Activated naive CD8-positive, alpha-beta T cell treated with anti-CD3 and anti-CD28 coated beads, Interleukin-2, amount 50 U/mL, for 24 hours (primary cell): ENCODE measurements around the gene PTPRK.
A peak's percentile ranks its signal among the peaks of the same experiment; 100 is the strongest.

Experiments
- ATAC-seq: fragments of 150-1000 bp; cut with Tn5 transposase; one replicate; pipeline ENCODE4 v1.10.0; 2021
- DNase-seq: peaks from one replicate; pipeline ENCODE4 v3.0.0; 2021
- H3K27ac Mint-ChIP-seq: one replicate; pipeline ENCODE4 v1.8.0; 2021; ENCODE audit warnings: mild to moderate bottlenecking, mixed read lengths
- H3K27me3 Mint-ChIP-seq: one replicate; pipeline ENCODE4 v1.8.0; 2021; ENCODE audit warnings: mixed read lengths
- H3K36me3 Mint-ChIP-seq: one replicate; pipeline ENCODE4 v1.8.0; 2021; ENCODE audit warnings: low read depth, mixed read lengths
- H3K4me1 Mint-ChIP-seq: one replicate; pipeline ENCODE4 v1.8.0; 2021; ENCODE audit warnings: mixed read lengths
- H3K4me3 Mint-ChIP-seq: one replicate; pipeline ENCODE4 v1.8.0; 2021; ENCODE audit warnings: mild to moderate bottlenecking, moderate library complexity, mixed read lengths
- H3K9me3 Mint-ChIP-seq: one replicate; pipeline ENCODE4 v1.8.0; 2021; ENCODE audit warnings: mixed read lengths

Gene PTPRK

DNA sequence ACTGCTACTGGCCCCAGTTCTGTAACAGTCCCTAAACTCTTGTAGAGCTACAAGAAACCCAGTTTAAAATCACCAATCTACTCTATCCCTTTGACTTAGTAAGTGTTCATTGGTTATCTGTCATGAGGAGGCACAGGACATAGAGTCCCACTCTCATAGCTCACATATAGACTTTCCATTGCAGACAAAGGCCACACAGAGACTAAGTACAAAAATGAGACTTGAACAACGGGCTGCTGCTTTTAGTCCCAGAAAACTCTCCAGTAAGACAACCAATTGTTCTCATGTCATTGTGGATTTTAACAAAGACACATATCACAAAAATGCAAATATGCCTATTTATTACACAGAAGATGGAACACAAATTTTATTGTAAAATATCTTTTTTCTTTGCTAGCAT, 197.4 kb downstream of the PTPRK start:
- H3K36me3 Mint-ChIP-seq, result no peaks in the 10 kb centered on the region
- no peak overlapping the region for H3K27ac Mint-ChIP-seq
- no peak overlapping the region for H3K4me3 Mint-ChIP-seq
- H3K4me1 Mint-ChIP-seq, result no peaks in the 10 kb centered on the region
- DNase-seq (no peak), ATAC-seq (no peak)
- H3K27me3 Mint-ChIP-seq, result no peaks in the 10 kb centered on the region
- no peaks in the 10 kb centered on the region for H3K9me3 Mint-ChIP-seq

DNA sequence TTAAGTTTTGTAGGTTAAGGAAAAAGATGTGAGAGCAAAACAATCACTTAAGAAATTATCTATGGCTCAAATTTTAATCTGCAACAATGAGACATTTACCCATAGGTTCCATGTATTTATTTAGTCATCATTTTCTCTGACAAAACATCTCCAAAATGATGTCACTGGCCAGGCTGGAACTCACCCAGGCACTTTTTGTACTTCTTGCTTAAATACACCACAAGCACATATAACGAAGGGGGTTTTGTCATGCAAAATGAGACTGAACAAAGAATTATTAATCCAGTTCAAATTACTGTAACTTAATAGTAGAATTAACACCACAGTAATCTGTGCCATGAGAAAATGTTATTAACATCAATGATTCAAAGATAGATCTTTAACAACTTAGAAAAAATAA, 200.5 kb downstream of the PTPRK start:
- Mint-ChIP-seq H3K9me3 (no peaks in the 10 kb centered on the region), H3K4me1 (no peaks in the 10 kb centered on the region), H3K27me3 (no peaks in the 10 kb centered on the region), H3K36me3 (no peaks in the 10 kb centered on the region), H3K4me3 (no peak overlapping the region), H3K27ac (no peak overlapping the region)
- DNase-seq (no peak), ATAC-seq (no peak)

DNA sequence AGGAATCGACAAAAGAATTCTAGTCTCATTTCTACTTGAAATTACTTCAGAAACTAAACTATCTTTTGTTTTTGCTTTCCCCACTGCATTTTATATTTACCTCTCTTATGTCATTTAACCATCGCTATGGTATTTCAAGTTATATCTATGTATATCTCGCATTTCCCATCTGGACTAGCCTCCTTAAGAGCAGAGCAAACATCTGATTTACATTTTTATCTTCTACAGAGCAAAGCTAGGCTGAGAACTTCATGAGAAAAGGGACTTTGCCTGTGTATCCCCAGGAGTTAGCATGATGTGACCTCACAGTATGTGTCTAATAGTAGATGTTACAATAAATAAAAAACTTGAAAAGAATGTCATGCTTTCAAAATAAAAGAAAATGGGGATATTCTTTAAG, 201.2 kb downstream of the PTPRK start:
- no peak for DNase-seq
- no peaks in the 10 kb centered on the region for H3K27me3 Mint-ChIP-seq
- no peaks in the 10 kb centered on the region for H3K36me3 Mint-ChIP-seq
- H3K4me3 Mint-ChIP-seq, result no peak overlapping the region
- no peaks in the 10 kb centered on the region for H3K9me3 Mint-ChIP-seq
- no peak overlapping the region for H3K27ac Mint-ChIP-seq
- no peak for ATAC-seq
- H3K4me1 Mint-ChIP-seq, result no peaks in the 10 kb centered on the region

DNA sequence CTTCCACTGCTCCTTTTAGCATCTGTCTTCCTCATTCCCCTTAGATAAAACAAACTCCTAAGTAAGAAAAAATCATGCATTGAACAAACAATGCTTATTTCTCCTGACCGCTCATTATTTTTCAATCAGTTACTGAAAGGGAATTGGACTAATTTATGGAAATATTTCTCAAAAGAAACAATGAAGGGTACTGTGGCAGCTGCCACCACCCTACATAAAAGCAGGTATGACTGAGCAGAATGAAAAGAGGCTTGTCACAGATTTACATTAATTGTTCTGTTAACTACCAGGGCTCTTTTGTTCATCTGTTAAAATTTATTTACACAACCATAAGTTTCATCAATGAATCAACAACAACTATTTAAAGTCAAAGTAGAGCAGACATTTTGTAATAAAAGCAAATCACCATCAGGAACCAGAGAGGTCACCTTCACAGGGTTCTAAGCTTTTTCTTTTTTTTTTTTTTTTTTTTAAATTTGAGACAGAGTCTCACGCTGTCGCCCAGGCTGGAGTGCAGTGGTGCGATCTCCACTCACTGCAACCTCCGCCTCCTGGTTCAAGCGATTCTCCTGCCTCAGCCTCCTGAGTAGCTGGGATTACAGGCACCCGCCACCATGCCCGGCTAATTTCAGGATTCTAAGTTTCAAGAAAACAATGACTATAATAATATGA, 204.0 kb downstream of the PTPRK start:
- DNase-seq, result no peak
- Mint-ChIP-seq H3K27me3 (no peaks in the 10 kb centered on the region), H3K9me3 (no peaks in the 10 kb centered on the region), H3K4me3 (no peak overlapping the region), H3K27ac (no peak overlapping the region), H3K36me3 (no peaks in the 10 kb centered on the region), H3K4me1 (peaks cover 8% of the 10 kb centered on the region)
- ATAC-seq, result no peak

DNA sequence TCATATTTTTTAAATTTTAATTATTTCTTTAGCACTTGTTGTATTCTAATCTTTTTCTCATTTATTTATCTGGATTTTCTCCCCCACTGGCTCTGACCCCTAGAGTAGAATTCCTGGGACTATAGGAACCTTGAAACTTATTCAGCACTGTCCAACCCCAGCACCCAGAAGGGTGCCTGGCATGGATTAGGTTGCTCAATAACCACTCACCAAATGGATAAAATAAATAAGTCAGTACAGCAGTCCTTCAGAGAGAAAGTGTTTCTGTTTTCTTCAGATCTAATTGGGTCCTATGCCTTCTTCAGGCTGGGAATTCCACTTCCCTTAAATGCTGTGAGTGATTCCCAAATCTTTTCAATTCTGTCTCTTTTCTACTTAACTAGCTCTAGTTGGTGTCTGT, 206.2 kb downstream of the PTPRK start:
- Mint-ChIP-seq H3K9me3 (no peaks in the 10 kb centered on the region), H3K4me3 (no peak overlapping the region), H3K4me1 (peaks cover 8% of the 10 kb centered on the region), H3K27ac (no peak overlapping the region), H3K36me3 (no peaks in the 10 kb centered on the region), H3K27me3 (no peaks in the 10 kb centered on the region)
- DNase-seq, result no peak
- ATAC-seq, result no peak

DNA sequence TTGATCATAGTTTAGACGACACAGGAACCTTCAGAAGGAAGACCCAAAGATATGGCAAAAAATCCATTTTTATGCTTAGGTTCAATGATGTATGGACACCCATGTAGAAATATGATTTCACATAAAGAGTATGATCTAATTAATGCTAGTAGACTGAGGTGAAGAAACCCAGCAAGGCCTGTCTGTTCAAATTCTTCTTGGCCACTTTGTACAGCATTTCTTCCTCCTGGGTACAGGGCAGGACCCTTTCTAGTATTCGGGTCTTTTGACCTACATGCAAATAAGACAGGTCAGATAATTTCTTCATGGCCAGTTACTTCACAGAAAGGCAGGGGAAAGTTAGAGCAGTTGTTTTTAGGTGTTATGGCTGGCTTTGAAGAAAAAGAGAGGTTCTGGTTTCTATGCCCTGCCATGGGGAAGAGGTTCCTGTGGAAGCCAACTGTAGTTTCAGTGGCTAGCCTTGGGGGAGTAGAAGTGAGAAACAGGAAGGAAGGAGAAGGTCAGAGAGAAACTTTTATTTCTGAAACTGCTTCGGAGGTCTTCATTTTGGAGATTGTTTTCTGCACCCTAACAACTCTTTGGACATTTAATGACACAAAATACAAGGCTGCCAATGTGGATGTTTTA, 208.3 kb downstream of the PTPRK start:
- DNase-seq (no peak), ATAC-seq (peak; percentile 77)
- H3K36me3 Mint-ChIP-seq, result no peaks in the 10 kb centered on the region
- H3K4me3 Mint-ChIP-seq, result no peak overlapping the region
- H3K4me1 Mint-ChIP-seq, result peaks cover 8% of the 10 kb centered on the region
- no peaks in the 10 kb centered on the region for H3K27me3 Mint-ChIP-seq
- no peaks in the 10 kb centered on the region for H3K9me3 Mint-ChIP-seq
- H3K27ac Mint-ChIP-seq, result peak overlapping the region; percentile 17

DNA sequence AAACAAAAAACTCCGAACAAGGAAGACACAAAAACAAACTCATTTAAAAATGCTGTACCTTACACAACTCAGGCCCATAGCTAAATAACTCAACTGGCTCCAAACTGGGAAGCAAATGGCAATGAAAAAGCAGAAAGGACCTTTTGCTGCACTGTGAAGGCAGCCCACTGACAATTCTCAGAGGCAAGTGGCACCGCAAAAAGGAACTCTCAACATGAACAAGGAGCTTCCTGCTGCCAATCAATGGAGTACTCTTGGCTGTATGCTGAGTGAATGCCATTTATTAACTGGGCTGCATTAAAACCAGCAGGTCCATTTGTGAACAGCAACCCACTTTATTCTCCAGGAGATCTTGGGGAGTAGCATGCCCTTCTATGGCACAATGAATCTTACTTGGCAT, 209.9 kb downstream of the PTPRK start:
- H3K27ac Mint-ChIP-seq, result no peak overlapping the region
- no peaks in the 10 kb centered on the region for H3K27me3 Mint-ChIP-seq
- no peak overlapping the region for H3K4me3 Mint-ChIP-seq
- DNase-seq (no peak), ATAC-seq (no peak)
- peaks cover 8% of the 10 kb centered on the region for H3K4me1 Mint-ChIP-seq
- H3K9me3 Mint-ChIP-seq, result no peaks in the 10 kb centered on the region
- H3K36me3 Mint-ChIP-seq, result no peaks in the 10 kb centered on the region

DNA sequence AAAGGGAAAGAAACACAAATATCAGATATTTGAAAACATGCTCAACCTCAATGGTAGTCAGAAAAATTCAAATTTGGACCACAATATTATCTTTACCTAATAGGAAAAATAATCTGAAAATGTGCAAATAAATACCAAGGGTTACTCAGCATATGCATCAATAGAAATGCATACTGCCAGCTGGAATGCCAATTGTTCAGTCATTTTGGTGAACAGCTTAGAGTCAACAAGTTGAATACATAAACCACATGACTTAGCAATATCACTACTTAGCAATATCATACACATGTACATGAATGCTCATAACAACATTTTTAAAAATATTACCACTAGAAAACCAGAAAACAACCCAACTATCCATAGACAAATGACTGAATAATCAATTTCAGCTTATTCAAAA, 212.7 kb downstream of the PTPRK start:
- H3K27ac Mint-ChIP-seq, result no peak overlapping the region
- ATAC-seq (no peak), DNase-seq (no peak)
- peaks cover 5% of the 10 kb centered on the region for H3K9me3 Mint-ChIP-seq
- peaks cover 2% of the 10 kb centered on the region for H3K36me3 Mint-ChIP-seq
- H3K4me1 Mint-ChIP-seq, result peaks cover 8% of the 10 kb centered on the region
- H3K4me3 Mint-ChIP-seq, result no peak overlapping the region
- H3K27me3 Mint-ChIP-seq, result no peaks in the 10 kb centered on the region

DNA sequence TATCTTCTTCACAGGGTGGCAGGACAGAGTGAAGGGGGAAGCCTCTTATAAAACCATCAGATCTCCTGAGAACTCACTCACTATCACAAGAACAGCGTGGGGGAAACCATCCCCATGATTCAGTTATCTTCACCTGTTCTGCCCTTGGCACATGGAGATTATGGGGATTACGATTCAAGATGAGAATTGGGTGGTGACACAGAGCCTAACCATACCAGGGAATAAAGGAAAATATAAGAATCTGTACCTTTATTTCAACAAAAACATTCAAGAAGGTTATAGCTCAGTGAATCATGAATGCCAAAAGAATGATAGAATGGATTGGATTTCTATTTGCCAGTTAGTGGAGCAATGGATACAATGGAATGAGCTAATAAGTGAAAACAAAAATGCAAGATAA, 214.4 kb downstream of the PTPRK start:
- H3K4me3 Mint-ChIP-seq, result no peak overlapping the region
- H3K27me3 Mint-ChIP-seq, result no peaks in the 10 kb centered on the region
- H3K9me3 Mint-ChIP-seq, result peaks cover 7% of the 10 kb centered on the region
- DNase-seq, result no peak
- no peaks in the 10 kb centered on the region for H3K4me1 Mint-ChIP-seq
- H3K27ac Mint-ChIP-seq, result no peak overlapping the region
- ATAC-seq, result no peak
- H3K36me3 Mint-ChIP-seq, result peaks cover 3% of the 10 kb centered on the region

DNA sequence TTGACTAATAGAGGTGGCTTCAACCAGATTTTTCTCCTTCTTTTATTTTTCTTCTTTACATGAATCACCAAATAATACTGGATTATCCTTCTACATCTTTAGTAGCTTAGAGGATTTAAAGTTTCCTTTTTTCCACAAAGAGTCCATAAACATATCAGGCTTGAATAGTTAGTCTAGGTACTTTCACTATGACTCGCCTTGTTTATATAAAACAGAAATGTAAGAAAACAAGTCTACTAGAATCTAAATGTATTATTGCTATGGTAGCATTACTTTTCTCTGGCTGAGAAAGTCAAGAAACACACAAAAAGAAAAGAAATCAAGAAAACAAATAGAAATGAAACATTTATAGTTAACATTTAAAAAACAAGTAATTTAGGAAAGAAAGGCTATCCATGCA, 215.2 kb downstream of the PTPRK start:
- Mint-ChIP-seq H3K36me3 (peaks cover 3% of the 10 kb centered on the region), H3K4me1 (no peaks in the 10 kb centered on the region), H3K27ac (no peak overlapping the region), H3K27me3 (no peaks in the 10 kb centered on the region), H3K9me3 (peaks cover 7% of the 10 kb centered on the region), H3K4me3 (no peak overlapping the region)
- ATAC-seq, result no peak
- DNase-seq, result no peak

DNA sequence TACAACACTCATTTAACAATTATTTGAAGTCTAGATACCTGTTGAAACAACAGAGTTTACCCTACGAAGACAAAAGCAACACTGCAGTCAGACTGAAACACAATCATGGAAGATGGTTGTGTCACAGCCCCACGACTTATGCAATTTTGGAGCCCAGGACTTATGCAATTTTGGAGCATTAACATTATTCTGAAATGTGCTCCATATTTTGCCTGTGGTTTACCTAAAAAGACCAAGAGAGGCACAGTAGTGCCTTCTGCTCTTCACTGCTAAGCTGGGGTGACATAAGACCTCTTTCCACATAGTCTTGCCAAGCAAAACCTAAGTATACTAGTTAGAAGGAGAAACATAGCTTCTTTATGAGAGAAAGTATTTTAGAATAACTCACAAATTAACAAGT, 216.5 kb downstream of the PTPRK start:
- H3K9me3 Mint-ChIP-seq, result peaks cover 7% of the 10 kb centered on the region
- no peaks in the 10 kb centered on the region for H3K27me3 Mint-ChIP-seq
- no peak for ATAC-seq
- no peak for DNase-seq
- H3K4me1 Mint-ChIP-seq, result no peaks in the 10 kb centered on the region
- H3K36me3 Mint-ChIP-seq, result peaks cover 3% of the 10 kb centered on the region
- H3K4me3 Mint-ChIP-seq, result no peak overlapping the region
- no peak overlapping the region for H3K27ac Mint-ChIP-seq

DNA sequence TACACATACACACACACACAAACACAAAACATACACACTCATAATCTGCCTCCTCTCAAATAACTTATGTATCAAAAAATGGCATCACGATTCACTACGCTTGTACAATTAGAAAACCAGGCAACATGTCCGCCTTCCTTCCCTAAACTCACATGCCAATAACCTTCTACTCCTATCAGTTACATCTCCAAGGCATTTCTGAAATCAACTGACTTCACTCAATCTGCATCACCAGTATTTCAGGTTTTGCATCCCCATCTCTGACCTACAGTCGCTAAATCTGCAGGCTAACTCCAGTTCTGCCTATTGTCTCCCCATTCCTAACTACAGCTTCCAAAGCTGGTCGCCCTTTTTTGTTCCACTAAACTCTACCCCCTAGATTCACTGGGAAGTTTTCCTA, 217.5 kb downstream of the PTPRK start:
- no peak overlapping the region for H3K27ac Mint-ChIP-seq

DNA sequence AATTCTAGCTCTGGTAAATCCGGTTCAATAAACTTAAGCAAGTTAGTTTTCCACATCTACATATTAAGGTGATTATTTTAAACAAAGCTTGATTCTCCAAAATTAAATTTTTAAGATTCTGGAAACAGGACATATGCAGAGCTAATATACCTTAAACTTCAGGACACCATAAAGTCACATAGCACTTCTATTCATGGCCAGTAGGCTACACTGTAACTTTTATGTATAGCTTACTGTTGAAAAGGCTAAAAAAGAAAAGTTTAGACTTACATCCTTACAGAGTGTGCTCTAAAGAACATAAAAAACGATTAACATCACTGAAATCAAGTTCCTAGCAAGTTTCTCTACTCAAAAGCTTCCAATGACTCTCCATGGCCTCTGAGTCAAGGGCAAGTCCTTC, 224.7 kb downstream of the PTPRK start:
- no peaks in the 10 kb centered on the region for H3K36me3 Mint-ChIP-seq
- H3K27me3 Mint-ChIP-seq, result no peaks in the 10 kb centered on the region
- H3K9me3 Mint-ChIP-seq, result peaks cover 5% of the 10 kb centered on the region
- H3K4me1 Mint-ChIP-seq, result no peaks in the 10 kb centered on the region
- DNase-seq, result no peak
- H3K27ac Mint-ChIP-seq, result no peak overlapping the region
- no peak overlapping the region for H3K4me3 Mint-ChIP-seq
- no peak for ATAC-seq

More for the DNA sequence above, 217.5 kb downstream of the PTPRK start:
- Mint-ChIP-seq H3K27me3 (no peaks in the 10 kb centered on the region), H3K4me1 (no peaks in the 10 kb centered on the region), H3K4me3 (no peak overlapping the region), H3K9me3 (peaks cover 7% of the 10 kb centered on the region), H3K36me3 (peaks cover 3% of the 10 kb centered on the region)
- ATAC-seq (no peak), DNase-seq (no peak)

DNA sequence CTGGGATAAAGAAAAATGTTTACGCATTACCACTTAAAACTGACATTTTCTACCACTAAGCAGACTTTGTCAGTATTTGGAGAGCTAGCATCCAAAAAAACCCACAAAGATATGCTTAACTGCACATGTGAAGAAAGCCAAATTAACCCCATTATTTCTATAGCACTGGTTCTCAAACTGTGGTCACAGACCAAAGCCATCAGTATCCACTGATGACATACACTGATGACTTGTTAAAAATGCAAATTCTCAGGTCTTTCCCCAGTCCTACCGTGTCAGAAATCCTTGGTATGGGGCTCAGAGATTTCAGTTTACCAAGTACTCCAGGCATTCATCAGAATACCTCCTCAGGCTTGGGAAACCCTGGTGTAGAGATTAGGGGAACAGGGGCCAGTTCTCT, 230.2 kb downstream of the PTPRK start:
- no peak overlapping the region for H3K4me3 Mint-ChIP-seq
- no peak for DNase-seq
- no peaks in the 10 kb centered on the region for H3K27me3 Mint-ChIP-seq
- no peaks in the 10 kb centered on the region for H3K9me3 Mint-ChIP-seq
- H3K27ac Mint-ChIP-seq, result no peak overlapping the region
- no peaks in the 10 kb centered on the region for H3K4me1 Mint-ChIP-seq
- no peak for ATAC-seq
- H3K36me3 Mint-ChIP-seq, result peaks cover 1% of the 10 kb centered on the region

DNA sequence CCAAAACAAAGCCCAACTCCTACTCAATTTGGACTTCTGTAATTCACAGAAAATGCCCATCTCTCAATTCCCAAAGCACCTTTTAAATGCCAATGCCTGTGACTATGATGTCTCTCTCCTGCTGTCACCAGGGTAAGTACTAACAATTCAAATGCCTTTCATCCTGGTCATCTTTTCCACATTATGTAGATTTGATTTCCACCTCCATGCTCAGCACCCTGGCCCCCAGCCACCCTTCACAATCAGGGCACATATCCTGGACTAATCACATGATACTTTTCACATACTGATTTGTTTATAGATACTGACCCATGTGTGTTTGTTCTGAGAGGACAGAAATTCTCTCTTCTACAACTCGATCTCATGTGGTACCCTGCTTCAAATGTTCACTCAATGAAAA, 236.3 kb downstream of the PTPRK start:
- Mint-ChIP-seq H3K36me3 (peaks cover 1% of the 10 kb centered on the region), H3K27me3 (no peaks in the 10 kb centered on the region), H3K4me3 (no peak overlapping the region), H3K27ac (no peak overlapping the region), H3K9me3 (no peaks in the 10 kb centered on the region), H3K4me1 (peaks cover 4% of the 10 kb centered on the region)
- DNase-seq, result no peak
- peak; percentile 28 for ATAC-seq

DNA sequence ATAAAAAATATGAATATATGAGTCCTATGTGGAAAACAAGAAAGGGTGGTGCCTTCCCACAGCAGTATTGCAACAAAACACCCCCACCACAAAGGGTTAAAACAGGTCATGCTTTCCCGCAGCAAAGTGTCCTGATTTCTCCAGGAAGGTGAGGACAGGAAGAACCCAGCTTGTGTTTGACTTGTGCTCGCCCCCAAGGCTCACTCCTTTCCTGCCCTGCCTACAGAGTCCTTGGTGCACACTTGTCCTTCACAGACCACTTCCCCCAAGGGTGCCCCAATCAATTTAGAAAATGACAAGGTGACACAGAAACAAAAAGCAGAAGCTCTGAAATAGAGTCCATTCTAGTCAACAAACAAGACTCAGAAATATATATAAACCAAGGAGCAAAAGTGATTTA, 237.4 kb downstream of the PTPRK start:
- H3K9me3 Mint-ChIP-seq, result no peaks in the 10 kb centered on the region
- H3K27me3 Mint-ChIP-seq, result no peaks in the 10 kb centered on the region
- H3K36me3 Mint-ChIP-seq, result peaks cover 1% of the 10 kb centered on the region
- ATAC-seq (no peak), DNase-seq (no peak)
- H3K27ac Mint-ChIP-seq, result no peak overlapping the region
- no peak overlapping the region for H3K4me3 Mint-ChIP-seq
- H3K4me1 Mint-ChIP-seq, result peaks cover 4% of the 10 kb centered on the region
